GM12872 (cell line): ENCODE measurements around the gene TUBB.

Experiments
- TF ChIP-seq, protein P1 (sequence below): IDR thresholded peaks from 3 replicates; pipeline ENCODE4 v1.5.1; 2011; ENCODE audit warnings: low read depth, mild to moderate bottlenecking, low read length, moderate library complexity; ENCODE audit not compliant: insufficient read depth

TUBB gene

DNA sequence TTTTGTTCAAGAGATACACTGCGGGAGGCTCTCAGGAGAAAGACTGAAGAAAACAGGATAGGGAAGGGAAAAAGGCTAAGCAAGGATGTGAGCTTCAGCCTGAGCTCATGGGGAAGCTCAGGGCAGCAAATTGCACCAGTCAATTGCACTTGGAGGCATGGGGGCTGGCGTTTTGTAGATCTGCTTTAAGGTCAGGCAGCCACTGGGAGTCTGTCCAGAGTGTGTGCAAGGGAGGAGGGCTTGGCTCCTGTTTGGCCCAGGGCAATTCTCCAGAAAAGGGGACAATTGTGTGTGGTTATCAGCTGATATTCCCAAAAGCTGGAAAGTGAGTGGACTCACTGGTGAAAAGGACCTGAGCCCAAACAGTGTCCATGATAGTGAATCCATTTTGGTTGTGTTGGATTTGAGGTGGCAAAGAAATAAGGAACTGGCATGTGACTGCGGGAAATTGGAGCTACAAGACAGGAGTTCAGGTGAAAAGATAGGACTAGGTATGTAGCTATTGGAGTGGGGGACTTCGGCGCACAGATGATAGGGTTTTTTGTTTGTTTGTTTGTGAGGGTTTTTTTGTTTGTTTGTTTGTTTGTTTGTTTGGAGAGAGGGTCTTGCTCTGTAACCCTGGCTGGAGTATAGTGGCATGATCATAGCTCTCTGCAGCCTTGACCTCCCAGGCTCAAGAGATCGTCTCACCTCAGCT is 46.5 kb downstream of the TUBB start:
- TF ChIP-seq, protein P1, sequence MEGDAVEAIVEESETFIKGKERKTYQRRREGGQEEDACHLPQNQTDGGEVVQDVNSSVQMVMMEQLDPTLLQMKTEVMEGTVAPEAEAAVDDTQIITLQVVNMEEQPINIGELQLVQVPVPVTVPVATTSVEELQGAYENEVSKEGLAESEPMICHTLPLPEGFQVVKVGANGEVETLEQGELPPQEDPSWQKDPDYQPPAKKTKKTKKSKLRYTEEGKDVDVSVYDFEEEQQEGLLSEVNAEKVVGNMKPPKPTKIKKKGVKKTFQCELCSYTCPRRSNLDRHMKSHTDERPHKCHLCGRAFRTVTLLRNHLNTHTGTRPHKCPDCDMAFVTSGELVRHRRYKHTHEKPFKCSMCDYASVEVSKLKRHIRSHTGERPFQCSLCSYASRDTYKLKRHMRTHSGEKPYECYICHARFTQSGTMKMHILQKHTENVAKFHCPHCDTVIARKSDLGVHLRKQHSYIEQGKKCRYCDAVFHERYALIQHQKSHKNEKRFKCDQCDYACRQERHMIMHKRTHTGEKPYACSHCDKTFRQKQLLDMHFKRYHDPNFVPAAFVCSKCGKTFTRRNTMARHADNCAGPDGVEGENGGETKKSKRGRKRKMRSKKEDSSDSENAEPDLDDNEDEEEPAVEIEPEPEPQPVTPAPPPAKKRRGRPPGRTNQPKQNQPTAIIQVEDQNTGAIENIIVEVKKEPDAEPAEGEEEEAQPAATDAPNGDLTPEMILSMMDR: no peak

DNA sequence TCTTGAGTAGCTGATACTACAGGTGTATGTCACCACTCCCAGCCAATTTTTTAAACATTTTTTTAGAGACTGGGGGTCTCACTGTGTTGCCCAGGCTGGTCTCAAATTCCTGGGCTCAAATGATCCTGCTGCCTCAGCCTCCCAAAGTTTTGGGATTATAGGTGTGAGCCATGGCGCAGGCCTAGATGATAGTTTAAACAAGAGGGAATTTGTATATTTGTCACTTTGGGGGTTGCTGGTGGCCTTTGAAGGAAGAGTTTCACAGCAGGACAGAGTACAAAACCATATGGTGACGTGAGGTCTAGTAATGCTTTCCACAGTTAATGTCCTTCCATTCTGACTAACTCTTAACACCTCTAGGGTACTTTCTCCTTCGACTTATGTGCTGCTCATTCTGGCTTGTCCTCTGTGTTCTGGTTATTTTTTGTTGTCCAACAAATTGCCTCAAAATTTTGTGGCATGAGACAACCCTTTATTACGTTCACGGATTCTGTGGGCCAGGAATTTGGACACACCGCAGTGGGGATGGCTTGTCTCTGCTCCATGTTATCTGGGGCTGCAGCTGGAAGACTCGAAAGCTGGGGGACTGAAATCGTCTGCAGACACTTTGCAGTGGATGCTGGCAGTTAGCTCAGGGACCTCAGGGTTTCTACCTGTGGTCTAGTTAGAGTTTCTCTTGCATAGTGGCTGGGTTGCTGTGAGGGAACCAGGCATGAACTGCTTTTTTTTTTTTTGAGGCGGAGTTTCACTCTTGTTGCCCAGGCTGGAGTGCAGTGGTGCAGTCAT is 47.2 kb downstream of the TUBB start:
- TF ChIP-seq, protein P1: no peak

DNA sequence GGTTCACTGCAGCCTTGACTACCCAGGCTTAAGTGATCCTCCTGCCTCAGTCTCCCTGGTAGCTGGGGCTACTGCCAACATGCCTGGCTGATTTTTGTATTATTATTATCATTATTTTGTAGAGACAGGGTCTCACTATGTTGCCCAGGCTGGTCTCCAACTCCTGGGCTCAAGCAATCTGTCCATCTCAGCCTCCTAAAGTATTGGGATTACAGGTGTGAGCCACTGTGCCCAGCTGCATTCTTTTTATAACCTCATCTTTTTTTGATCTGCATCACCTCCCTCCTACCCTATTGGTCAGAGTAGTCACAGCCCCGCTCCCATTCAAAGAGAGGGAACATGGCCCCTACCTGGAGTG is 47.8 kb downstream of the TUBB start:
- TF ChIP-seq, protein P1: no peak

DNA sequence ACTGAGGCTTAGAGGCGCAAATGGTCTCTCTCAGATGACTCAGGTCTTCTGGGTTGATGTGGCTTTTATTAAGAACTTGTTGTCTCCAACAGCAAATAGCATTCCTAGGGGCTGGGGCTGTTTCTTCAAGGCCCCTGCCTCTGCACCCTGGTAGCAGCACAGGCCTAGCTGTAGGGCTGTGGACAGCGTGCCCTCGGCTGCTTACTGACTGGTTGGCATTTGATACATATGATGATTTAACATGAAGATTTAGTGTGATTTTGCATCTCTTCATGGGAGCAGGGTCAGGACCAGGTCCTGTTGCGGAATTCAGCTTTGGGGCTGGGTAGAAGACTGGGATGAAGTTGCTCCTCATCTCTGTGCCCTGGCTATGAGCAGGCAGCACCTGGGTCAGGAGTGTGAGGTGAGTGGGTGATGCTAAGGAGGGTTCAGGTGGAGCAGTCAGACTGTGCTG is 48.5 kb downstream of the TUBB start:
- TF ChIP-seq, protein P1: no peak

- TF ChIP-seq, protein P1: no peak
Measured at GRCh38 chr6:30769088-30769852, 49.1 kb downstream of the TUBB start.

DNA sequence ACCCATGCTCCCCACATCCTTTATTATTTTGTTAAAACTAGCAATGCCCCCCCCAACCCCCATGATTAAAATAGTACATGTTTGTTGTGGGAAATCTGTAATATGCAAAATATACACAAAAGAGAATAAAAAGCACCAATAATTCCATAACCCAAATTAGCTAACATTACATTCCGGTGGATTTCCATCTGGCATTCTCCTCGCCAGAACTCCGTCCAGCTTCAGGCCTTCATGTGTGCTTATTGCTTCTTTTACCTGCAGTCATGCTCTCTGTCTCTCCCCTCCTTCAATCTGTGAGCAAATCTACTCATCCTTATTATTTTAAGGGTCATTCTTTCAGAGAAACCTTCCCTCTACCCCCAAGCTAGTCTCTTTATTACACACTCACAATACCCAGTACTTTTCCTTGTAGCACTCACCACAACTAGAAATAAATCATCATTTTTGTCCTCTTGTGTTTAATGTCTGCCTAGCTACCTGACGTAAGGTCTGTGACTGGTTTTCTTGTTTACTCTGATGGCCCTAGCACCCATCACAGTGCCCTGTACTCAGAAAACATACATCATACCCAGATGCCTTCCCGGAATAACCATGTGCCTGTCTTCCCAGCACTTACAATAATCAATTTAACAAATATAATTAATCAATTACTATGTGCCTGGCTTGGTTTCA is 49.8 kb downstream of the TUBB start:
- TF ChIP-seq, protein P1: no peak

- TF ChIP-seq, protein P1: no peak
Measured at GRCh38 chr6:30770592-30770991, 50.4 kb downstream of the TUBB start.
